ENCODE data around the gene DOCK10. TPM values are rescaled to one million over a fixed set of nuclear protein-coding genes. Genes with fewer than 3 reads are reported as not detected.

DOCK10 gene
- total RNA-seq, 2 experiments from 2014 or later: 123 to 137 TPM

GRCh38 chr2:224904381-224904780 is 137.9 kb downstream of the DOCK10 start:
- Mint-ChIP-seq H3K9me3 (no peaks in the 10 kb centered on the region), H3K36me3 (ENCODE audit: low read depth) (peaks cover 38% of the 10 kb centered on the region), H3K4me3 (no peak overlapping the region), H3K27me3 (ENCODE audit: low read depth) (no peaks in the 10 kb centered on the region), H3K4me1 (ENCODE audit: low read depth) (peaks cover 54% of the 10 kb centered on the region), H3K27ac (no peak overlapping the region)
- no peak for DNase-seq
- intact Hi-C loops (cut with micrococcal nuclease): no loop called here
- CTCF ChIA-PET: no interaction called here

GRCh38 chr2:224903621-224904020 is 138.6 kb downstream of the DOCK10 start:
- Mint-ChIP-seq H3K27ac (peak overlapping the region; percentile 18), H3K9me3 (no peaks in the 10 kb centered on the region), H3K4me1 (ENCODE audit: low read depth) (peaks cover 54% of the 10 kb centered on the region), H3K36me3 (ENCODE audit: low read depth) (peaks cover 34% of the 10 kb centered on the region), H3K4me3 (no peak overlapping the region), H3K27me3 (ENCODE audit: low read depth) (no peaks in the 10 kb centered on the region)
- CTCF ChIA-PET: no interaction called here
- intact Hi-C loops (cut with micrococcal nuclease): no loop called here
- no peak for DNase-seq

GRCh38 chr2:224901121-224901676 is 141.1 kb downstream of the DOCK10 start:
- Mint-ChIP-seq H3K9me3 (no peaks in the 10 kb centered on the region), H3K4me3 (no peak overlapping the region), H3K4me1 (ENCODE audit: low read depth) (peaks cover 58% of the 10 kb centered on the region), H3K36me3 (ENCODE audit: low read depth) (peaks cover 29% of the 10 kb centered on the region), H3K27ac (peak overlapping the region; percentile 67), H3K27me3 (ENCODE audit: low read depth) (no peaks in the 10 kb centered on the region)
- CTCF ChIA-PET: interaction anchor here (0.5 to 1.3 kb wide), 3 partner anchors 9 to 135 kb away, joined by 3 to 4 read pairs (median 4); no protein-coding TSS in a partner anchor
- peak; percentile 32 for DNase-seq
- intact Hi-C loops (cut with micrococcal nuclease): no loop called here

- peak overlapping the region; percentile 90 for H3K27ac Mint-ChIP-seq
- intact Hi-C loops (cut with micrococcal nuclease): loop anchor here (10.0 kb wide), 1 partner anchor 769 kb away; no protein-coding TSS in a partner anchor
- H3K4me3 Mint-ChIP-seq: no peak overlapping the region
- no peaks in the 10 kb centered on the region for H3K27me3 Mint-ChIP-seq (ENCODE audit: low read depth)
- H3K4me1 Mint-ChIP-seq (ENCODE audit: low read depth): peaks cover 63% of the 10 kb centered on the region
- CTCF ChIA-PET: interaction anchor here (0.8 to 1.6 kb wide), 4 partner anchors 14 to 107 kb away, joined by 3 to 4 read pairs (median 3); no protein-coding TSS in a partner anchor
- H3K9me3 Mint-ChIP-seq: no peaks in the 10 kb centered on the region
- no peak for DNase-seq
- H3K36me3 Mint-ChIP-seq (ENCODE audit: low read depth): peaks cover 58% of the 10 kb centered on the region
Observed at GRCh38 chr2:224895377-224895776, 146.9 kb downstream of the DOCK10 start.

- intact Hi-C loops (cut with micrococcal nuclease): loop anchor here (1.0 to 10.0 kb wide), 2 partner anchors 31 to 770 kb away; no protein-coding TSS in a partner anchor
- peak overlapping the region; percentile 50 for H3K4me3 Mint-ChIP-seq
- no peaks in the 10 kb centered on the region for H3K9me3 Mint-ChIP-seq
- H3K36me3 Mint-ChIP-seq (ENCODE audit: low read depth): peaks cover 65% of the 10 kb centered on the region
- CTCF ChIA-PET: interaction anchor here (0.6 to 1.6 kb wide), 4 partner anchors 13 to 485 kb away, joined by 3 read pairs; no protein-coding TSS in a partner anchor
- DNase-seq: no peak
- no peaks in the 10 kb centered on the region for H3K27me3 Mint-ChIP-seq (ENCODE audit: low read depth)
- H3K27ac Mint-ChIP-seq: peak overlapping the region; percentile 90
- peaks cover 69% of the 10 kb centered on the region for H3K4me1 Mint-ChIP-seq (ENCODE audit: low read depth)
Observed at GRCh38 chr2:224894356-224894755, 147.9 kb downstream of the DOCK10 start.

- H3K9me3 Mint-ChIP-seq: no peaks in the 10 kb centered on the region
- H3K4me3 Mint-ChIP-seq: peak overlapping the region; percentile 50
- intact Hi-C loops (cut with micrococcal nuclease): loop anchor here (1.0 to 10.0 kb wide), 2 partner anchors 31 to 771 kb away; no protein-coding TSS in a partner anchor
- no peaks in the 10 kb centered on the region for H3K27me3 Mint-ChIP-seq (ENCODE audit: low read depth)
- CTCF ChIA-PET: interaction anchor here (0.6 to 1.6 kb wide), 2 partner anchors 77 to 486 kb away, joined by 3 read pairs; no protein-coding TSS in a partner anchor
- peak overlapping the region; percentile 90 for H3K27ac Mint-ChIP-seq
- peaks cover 63% of the 10 kb centered on the region for H3K36me3 Mint-ChIP-seq (ENCODE audit: low read depth)
- DNase-seq: no peak
- peaks cover 66% of the 10 kb centered on the region for H3K4me1 Mint-ChIP-seq (ENCODE audit: low read depth)
Observed at GRCh38 chr2:224893848-224894247, 148.4 kb downstream of the DOCK10 start.

- CTCF ChIA-PET: interaction anchor here (0.9 kb wide), 1 partner anchor 110 kb away, joined by 3 read pairs; no protein-coding TSS in a partner anchor
- Mint-ChIP-seq H3K4me1 (ENCODE audit: low read depth) (peaks cover 60% of the 10 kb centered on the region), H3K9me3 (no peaks in the 10 kb centered on the region), H3K27ac (peak overlapping the region; percentile 68), H3K4me3 (no peak overlapping the region), H3K36me3 (ENCODE audit: low read depth) (peaks cover 61% of the 10 kb centered on the region), H3K27me3 (ENCODE audit: low read depth) (no peaks in the 10 kb centered on the region)
- no peak for DNase-seq
- intact Hi-C loops (cut with micrococcal nuclease): loop anchor here (10.0 kb wide), 1 partner anchor 772 kb away; no protein-coding TSS in a partner anchor
Observed at GRCh38 chr2:224892574-224893204, 149.6 kb downstream of the DOCK10 start.

- Mint-ChIP-seq H3K4me3 (no peak overlapping the region), H3K27ac (peak overlapping the region; percentile 65), H3K27me3 (ENCODE audit: low read depth) (no peaks in the 10 kb centered on the region), H3K36me3 (ENCODE audit: low read depth) (peaks cover 53% of the 10 kb centered on the region), H3K9me3 (no peaks in the 10 kb centered on the region), H3K4me1 (ENCODE audit: low read depth) (peaks cover 68% of the 10 kb centered on the region)
- no peak for DNase-seq
- CTCF ChIA-PET: interaction anchor here (1.1 kb wide), 1 partner anchor 35 kb away, joined by 3 read pairs; no protein-coding TSS in a partner anchor
- intact Hi-C loops (cut with micrococcal nuclease): loop anchor here (10.0 kb wide), 1 partner anchor 774 kb away; no protein-coding TSS in a partner anchor
Observed at GRCh38 chr2:224890372-224890771, 151.9 kb downstream of the DOCK10 start.

GRCh38 chr2:224887141-224887540 is 155.1 kb downstream of the DOCK10 start:
- DNase-seq: peak; percentile 33
- intact Hi-C loops (cut with micrococcal nuclease): loop anchor here (1.0 to 5.0 kb wide), 4 partner anchors 60 to 235 kb away; no protein-coding TSS in a partner anchor

GRCh38 chr2:224885836-224886547 is 156.3 kb downstream of the DOCK10 start:
- peak overlapping the region; percentile 81 for H3K27ac Mint-ChIP-seq
- no peaks in the 10 kb centered on the region for H3K27me3 Mint-ChIP-seq (ENCODE audit: low read depth)
- intact Hi-C loops (cut with micrococcal nuclease): loop anchor here (1.0 to 5.0 kb wide), 6 partner anchors 39 to 236 kb away; no protein-coding TSS in a partner anchor
- CTCF ChIA-PET: interaction anchor here (0.6 to 0.7 kb wide), 2 partner anchors 70 to 532 kb away, joined by 3 read pairs; no protein-coding TSS in a partner anchor
- H3K4me1 Mint-ChIP-seq (ENCODE audit: low read depth): peaks cover 71% of the 10 kb centered on the region
- no peak overlapping the region for H3K4me3 Mint-ChIP-seq
- DNase-seq: no peak
- peaks cover 57% of the 10 kb centered on the region for H3K36me3 Mint-ChIP-seq (ENCODE audit: low read depth)
- no peaks in the 10 kb centered on the region for H3K9me3 Mint-ChIP-seq

More at GRCh38 chr2:224887141-224887540, 155.1 kb downstream of the DOCK10 start:
- no peaks in the 10 kb centered on the region for H3K9me3 Mint-ChIP-seq
- peaks cover 70% of the 10 kb centered on the region for H3K4me1 Mint-ChIP-seq (ENCODE audit: low read depth)
- H3K27me3 Mint-ChIP-seq (ENCODE audit: low read depth): no peaks in the 10 kb centered on the region
- H3K27ac Mint-ChIP-seq: peak overlapping the region; percentile 44
- H3K4me3 Mint-ChIP-seq: no peak overlapping the region
- peaks cover 54% of the 10 kb centered on the region for H3K36me3 Mint-ChIP-seq (ENCODE audit: low read depth)
- CTCF ChIA-PET: interaction anchor here (1.5 kb wide), 1 partner anchor 70 kb away, joined by 3 read pairs; no protein-coding TSS in a partner anchor

GRCh38 chr2:224885291-224885690 is 157.0 kb downstream of the DOCK10 start:
- H3K4me3 Mint-ChIP-seq: no peak overlapping the region
- no peaks in the 10 kb centered on the region for H3K27me3 Mint-ChIP-seq (ENCODE audit: low read depth)
- no peaks in the 10 kb centered on the region for H3K9me3 Mint-ChIP-seq
- intact Hi-C loops (cut with micrococcal nuclease): loop anchor here (5.0 kb wide), 1 partner anchor 237 kb away; no protein-coding TSS in a partner anchor
- no peak for DNase-seq
- no peak overlapping the region for H3K27ac Mint-ChIP-seq
- H3K4me1 Mint-ChIP-seq (ENCODE audit: low read depth): peaks cover 64% of the 10 kb centered on the region
- H3K36me3 Mint-ChIP-seq (ENCODE audit: low read depth): peaks cover 55% of the 10 kb centered on the region
- CTCF ChIA-PET: interaction anchor here (0.6 to 0.7 kb wide), 3 partner anchors 70 to 531 kb away, joined by 3 to 5 read pairs (median 3); no protein-coding TSS in a partner anchor

All from activated naive CD4-positive, alpha-beta T cell treated with anti-CD3 and anti-CD28 coated beads for 36 hours (primary cell).